Measurements from ENCODE around the gene CAST.

The CAST gene

GRCh38 chr5:96819806-96820205 lies 157.6 kb downstream of the CAST start:
- CTCF ChIA-PET = interaction anchor here (0.6 to 0.8 kb wide), 3 partner anchors 49 to 298 kb away, joined by 3 to 5 read pairs (median 4); no protein-coding TSS in a partner anchor
- no peaks in the 10 kb centered on the region; the same call in 1 of the 2 replicates for H3K4me1 ChIP-seq (ENCODE audit: control insufficient read depth, insufficient read depth, low read length)

More at GRCh38 chr5:96819806-96820205, 157.6 kb downstream of the CAST start:
- POLR2A ChIA-PET = no interaction called here
- Histone ChIP-seq H3K9me3 (ENCODE audit: control insufficient read depth, insufficient read depth, low read depth, low read length) (no peaks in the 10 kb centered on the region), H3K27ac (ENCODE audit: extremely low read depth, low read depth, low read length) (no peak overlapping the region), H3K36me3 (ENCODE audit: control insufficient read depth in 2 of 2, insufficient read depth in 1 of 2, low read length in 2 of 2) (no peaks in the 10 kb centered on the region), H3K4me3 (ENCODE audit: low read depth, low read length) (no peak overlapping the region)
- TF ChIP-seq ZBTB26 (tag by site-specific recombination; optimal IDR thresholded peaks at IDR 0.05) = no peak
- TF ChIP-seq ZBTB11 (tag by site-specific recombination; conservative IDR thresholded peaks at IDR 0.05; ENCODE audit: low read depth) = no peak
- no peak for TF ChIP-seq ZNF654 (tag by site-specific recombination; IDR thresholded peaks at IDR 0.05; ENCODE audit: low read depth)
- TF ChIP-seq KLF16 (tag by site-specific recombination; IDR thresholded peaks at IDR 0.05) = no peak
- TF ChIP-seq ZNF362 (tag by site-specific recombination; IDR thresholded peaks at IDR 0.05) = no peak
- TF ChIP-seq ZNF629 (tag by site-specific recombination; IDR thresholded peaks at IDR 0.05) = no peak
- TF ChIP-seq ZBTB8A (tag by site-specific recombination; IDR thresholded peaks at IDR 0.05) = no peak
- no peak for TF ChIP-seq ZNF747 (tag by site-specific recombination; IDR thresholded peaks at IDR 0.05)
- no peak for TF ChIP-seq ZNF16 (tag by site-specific recombination; IDR thresholded peaks at IDR 0.05; ENCODE audit: low read depth)
- no peak for TF ChIP-seq ZNF664 (tag by site-specific recombination; IDR thresholded peaks at IDR 0.05)
- TF ChIP-seq ZNF518A (tag by site-specific recombination; conservative IDR thresholded peaks at IDR 0.05; ENCODE audit: low read depth) = no peak
- no peak for TF ChIP-seq ZNF366 (tag by site-specific recombination; conservative IDR thresholded peaks at IDR 0.05)
- TF ChIP-seq ZNF843 (tag by site-specific recombination; IDR thresholded peaks at IDR 0.05) = no peak
- no peak for TF ChIP-seq ZNF501 (tag by site-specific recombination; IDR thresholded peaks at IDR 0.05)
- TF ChIP-seq ZNF777 (tag by site-specific recombination; IDR thresholded peaks at IDR 0.05; ENCODE audit: borderline replicate concordance) = no peak
- no peak for TF ChIP-seq ZFP69B (tag by site-specific recombination; IDR thresholded peaks at IDR 0.05)
- TF ChIP-seq ZNF623 (tag by site-specific recombination; IDR thresholded peaks at IDR 0.05) = no peak
- TF ChIP-seq HOXC10 (CRISPR knock-in tag; IDR thresholded peaks at IDR 0.05) = no peak
- no peak for TF ChIP-seq EGR2 (tag by site-specific recombination; IDR thresholded peaks at IDR 0.05; ENCODE audit: low read depth)
- no peak for TF ChIP-seq REST (tag by site-specific recombination; IDR thresholded peaks at IDR 0.05)

Data from HEK293 (cell line).